Renal cortex interstitium (tissue), 11 donors: ENCODE data around the gene AZU1. TPM values are rescaled to one million over a fixed set of nuclear protein-coding genes. Genes with fewer than 3 reads are reported as not detected.

Experiments used
- DNase-seq, 11 donors: peaks; one replicate each; pipeline ENCODE4 v3.0.0-alpha.2; 2013; ENCODE audit warnings: low read depth in 9 of 11, low spot score in 4 of 11; ENCODE audit errors: extremely low read depth in 1 of 11
- polyA plus RNA-seq, 3 donors: library from polyadenylated mRNA; unstranded; fragments of 120-200 nt; gene quantifications; one replicate each; pipeline ENCODE4 v1.2.1, GENCODE V29; 2013; ENCODE audit not compliant: insufficient read length in 3 of 3

The AZU1 gene
- polyA plus RNA-seq, 3 donors = 1.4 to 1.9 (median 1.9) TPM

- DNase-seq = no peak
Measured at GRCh38 chr19:862581-863314, 35.1 kb downstream of the AZU1 start.

DNA sequence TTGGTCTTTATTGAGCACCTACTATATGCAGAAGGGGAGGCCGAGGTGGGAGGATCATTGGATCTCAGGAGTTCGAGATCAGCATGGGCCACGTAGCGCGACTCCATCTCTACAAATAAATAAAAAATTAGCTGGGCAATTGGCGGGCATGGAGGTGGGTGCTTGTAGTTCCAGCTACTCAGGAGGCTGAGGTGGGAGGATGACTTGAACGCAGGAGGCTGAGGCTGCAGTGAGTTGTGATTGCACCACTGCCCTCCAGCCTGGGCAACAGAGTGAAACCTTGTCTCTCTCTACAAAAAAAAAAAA is 35.6 kb downstream of the AZU1 start:
- no peak for DNase-seq

DNA sequence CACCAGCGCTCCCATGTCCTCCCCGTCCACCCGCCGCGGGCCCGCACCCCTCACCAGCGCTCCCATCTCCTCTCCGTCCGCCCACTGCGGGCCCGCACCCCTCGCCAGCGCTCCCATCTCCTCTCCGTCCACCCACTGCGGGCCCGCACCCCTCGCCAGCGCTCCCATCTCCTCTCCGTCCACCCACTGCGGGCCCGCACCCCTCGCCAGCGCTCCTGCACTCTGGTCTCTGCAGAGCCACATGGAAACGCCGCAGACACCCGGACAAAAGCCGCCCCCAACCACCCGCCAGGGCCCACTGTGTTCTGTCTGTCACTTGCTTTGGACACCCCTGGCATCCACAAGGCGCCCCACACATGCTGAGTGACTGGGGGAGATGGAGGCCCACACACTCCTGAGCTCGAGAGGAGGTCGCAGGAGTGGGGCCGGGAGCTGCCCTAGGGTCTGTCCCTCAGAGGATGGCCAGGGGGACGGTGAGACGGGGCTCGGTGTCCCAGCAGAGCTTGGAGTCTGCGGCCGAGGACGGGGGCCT is 39.2 kb downstream of the AZU1 start:
- DNase-seq = no peak

DNA sequence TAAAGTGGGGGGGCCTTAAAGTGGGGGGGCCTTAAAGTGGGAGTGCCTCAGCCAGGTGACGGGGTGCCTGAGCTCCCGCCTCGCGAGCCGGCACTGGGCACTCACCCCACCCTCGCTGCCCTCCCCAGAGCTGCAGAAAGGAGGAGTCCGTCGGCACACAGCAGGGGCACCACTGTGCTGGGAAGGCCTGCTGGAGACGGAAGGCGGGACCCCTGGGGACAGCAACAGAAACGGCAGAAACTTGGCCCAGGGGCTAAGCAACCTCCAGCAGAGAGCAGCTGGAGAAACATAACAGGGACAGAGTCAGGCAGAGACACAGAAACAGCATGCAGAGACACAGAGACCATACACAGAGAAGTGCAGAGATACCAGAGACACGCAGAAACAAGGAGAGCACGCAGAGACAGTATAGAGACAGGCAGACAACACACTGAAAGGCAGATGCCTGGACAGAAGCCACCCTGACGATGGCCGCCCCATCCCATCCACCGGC is 39.7 kb downstream of the AZU1 start:
- DNase-seq = no peak

DNA sequence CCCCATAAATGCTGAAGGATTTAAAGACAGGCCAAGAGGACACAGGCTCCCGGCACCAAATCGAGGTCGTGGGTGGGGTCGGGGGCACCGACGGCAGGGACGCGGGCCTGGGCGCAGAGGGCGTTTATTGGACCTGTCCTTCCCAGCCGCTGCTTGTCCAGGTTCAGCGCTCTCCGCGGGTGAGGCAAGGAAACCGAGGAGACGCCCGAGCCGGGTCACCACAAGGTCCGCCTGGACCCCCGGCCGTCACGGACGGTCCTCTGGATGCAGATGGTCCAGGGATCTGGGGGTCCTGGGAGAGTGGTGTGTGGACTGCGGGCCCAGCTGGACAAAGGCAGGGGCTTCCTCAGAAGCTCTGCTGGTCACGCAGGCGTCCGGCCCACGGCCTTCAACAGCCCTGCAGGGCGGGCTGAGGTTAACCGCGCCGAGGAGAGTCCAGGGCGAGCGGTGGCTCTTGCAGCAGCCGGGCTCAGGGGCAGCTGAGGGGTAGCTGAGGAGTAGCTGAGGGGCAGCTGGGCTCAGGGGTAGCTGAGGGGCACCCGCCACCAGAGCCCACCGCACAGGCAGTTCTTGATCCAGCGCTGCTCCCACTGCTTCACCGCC is 40.3 kb downstream of the AZU1 start:
- no peak for DNase-seq

GRCh38 chr19:868458-869244 is 41.0 kb downstream of the AZU1 start:
- no peak for DNase-seq

DNA sequence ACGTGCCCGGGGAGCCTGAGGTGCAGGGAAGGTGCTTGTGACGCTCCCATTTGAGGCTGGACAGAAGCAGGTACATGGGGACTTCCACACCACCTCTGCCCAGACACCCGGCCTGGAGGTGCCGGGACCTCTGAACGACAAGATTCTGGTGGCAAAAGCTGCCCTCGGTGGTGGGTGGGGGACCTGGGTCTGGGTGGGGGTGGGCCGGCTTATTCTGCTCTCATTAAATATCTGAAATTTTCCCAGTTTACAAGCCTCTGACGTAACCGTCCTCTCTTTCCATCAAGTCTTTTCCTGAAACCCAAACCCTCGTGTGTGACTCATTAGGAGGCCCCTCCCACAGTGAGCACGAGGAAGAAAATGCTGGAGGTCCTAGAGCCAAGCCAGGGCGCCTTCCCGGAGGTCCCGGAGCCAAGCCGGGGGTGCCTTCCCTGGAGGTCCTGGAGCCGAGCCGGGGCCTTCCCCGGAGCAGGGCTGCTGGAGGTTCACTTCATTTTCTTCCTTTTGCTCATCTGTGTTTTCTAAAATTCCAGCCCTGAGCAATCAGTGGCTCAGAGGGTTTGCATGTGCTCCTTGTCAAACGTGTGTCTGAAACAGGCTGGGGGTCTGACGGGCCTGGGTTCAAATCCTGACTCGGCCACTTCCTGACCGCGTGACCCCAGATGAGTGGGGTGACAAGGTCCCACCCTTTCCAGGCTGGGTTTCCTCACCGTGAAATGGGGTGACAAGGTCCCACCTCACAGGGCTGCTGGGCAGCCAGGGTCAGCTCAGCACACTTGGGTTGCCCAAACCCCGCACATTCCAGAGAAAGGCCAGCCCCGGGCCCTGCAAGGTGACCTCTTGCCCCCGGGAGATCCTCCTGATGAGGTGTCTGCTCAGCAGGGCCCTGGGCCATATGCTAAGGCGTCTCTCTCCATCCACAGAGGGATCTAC is 41.9 kb downstream of the AZU1 start:
- DNase-seq = no peak

- DNase-seq = no peak
Measured at GRCh38 chr19:870314-870713, 42.7 kb downstream of the AZU1 start.

GRCh38 chr19:870963-871401 is 43.3 kb downstream of the AZU1 start:
- no peak for DNase-seq

DNA sequence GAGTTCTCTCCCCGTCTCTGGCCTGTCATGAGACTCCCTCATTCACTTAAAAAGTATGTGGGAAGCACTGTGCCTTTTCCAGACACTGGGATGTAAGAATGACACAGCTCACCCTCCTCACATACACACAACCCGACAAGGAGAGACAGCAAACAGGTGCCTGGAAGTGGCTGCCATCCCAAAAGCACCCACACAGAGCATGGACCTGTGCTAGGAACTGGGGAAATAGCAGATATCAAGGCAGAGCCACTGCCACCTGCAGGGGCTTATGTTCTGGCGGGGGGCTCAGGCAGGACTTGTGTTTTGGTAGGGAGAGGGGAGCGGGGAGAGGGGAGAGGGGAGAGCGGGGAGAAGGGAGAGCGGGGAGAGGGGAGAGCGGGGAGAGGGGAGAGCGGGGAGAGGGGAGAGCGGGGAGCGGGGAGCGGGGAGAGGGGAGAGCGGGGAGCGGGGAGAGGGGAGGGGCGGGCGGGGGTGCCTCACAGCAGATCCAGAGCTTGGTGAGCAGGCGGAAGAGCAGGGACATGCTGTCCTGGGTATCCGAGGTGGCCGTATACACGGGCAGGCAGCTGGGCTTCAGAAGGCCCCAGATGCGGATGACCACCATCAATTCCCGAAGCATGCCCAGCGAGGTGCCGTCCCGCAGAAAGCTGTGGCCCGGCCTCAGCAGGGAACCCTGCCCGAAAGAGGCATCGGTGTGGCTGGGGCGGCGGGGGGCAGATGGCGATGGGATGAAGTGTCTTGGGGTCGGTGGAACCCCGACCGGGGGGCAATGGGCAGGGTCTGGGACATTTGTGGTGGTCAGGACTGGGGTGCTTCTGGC is 44.0 kb downstream of the AZU1 start:
- DNase-seq = no peak

DNA sequence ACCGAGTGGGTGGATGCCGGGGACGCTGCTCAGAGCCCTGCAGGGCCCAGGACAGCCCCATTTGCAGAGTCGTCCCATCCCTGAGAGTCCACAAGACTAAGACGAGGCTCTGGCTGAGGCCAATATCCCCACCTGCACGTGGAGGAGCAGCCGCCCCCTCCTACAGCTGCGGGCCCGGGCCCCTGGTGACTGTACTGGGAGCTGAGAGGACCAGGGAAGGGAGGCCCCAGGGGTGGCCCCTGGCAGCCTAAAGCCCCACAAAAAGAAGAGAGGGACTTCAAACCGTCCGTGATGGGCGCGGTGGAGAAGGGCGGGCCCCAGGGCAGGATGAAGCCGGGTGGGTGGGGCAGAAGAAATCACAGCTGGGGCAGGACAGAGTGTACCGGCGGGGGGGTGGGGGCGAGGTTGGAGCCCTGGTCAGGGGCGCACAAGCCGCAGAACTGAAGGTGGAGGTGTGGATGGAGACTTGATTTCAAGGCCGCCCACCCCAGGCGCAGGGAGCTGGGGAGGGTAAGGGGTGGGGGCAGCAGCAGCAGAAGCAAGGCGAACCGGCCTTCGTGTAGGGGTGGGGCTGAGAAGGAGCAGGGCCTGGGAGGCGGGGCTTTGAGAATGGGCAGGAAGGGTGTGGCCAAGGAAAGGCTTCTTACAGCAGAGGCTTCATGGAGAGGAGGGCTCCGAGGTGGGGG is 44.8 kb downstream of the AZU1 start:
- DNase-seq = no peak

GRCh38 chr19:873084-873483 is 45.4 kb downstream of the AZU1 start:
- no peak for DNase-seq

GRCh38 chr19:873561-874041 is 46.0 kb downstream of the AZU1 start:
- DNase-seq = no peak

DNA sequence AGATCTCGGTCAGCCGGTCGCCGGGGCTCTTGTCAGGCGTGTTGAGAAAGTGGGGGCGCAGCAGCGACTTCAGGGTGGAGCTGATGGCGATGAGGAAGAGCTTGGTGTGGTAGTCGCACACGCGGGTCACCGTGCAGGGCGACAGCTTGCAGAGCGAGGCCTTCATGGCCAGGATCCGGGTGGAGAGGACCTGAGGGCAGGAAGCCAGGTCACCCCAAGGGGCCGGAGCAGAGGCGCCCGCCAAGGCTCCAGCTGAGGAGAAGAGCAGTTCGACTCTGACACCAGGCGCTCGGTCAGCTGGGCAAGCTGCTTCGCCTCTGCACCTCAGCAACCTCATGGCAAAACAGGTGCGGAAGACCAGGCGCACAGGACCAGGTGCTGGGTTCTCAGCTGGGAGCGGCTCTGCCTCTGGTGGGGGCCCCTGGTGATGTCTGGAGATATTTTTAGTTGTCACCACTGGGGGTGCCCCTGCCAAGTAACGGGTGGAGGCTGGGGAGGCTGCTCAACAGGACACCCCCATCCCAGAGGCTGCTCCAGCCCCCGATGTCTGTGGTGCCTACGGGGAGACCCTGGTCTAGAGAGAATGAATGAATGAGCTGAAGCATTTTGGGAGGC is 47.7 kb downstream of the AZU1 start:
- no peak for DNase-seq

DNA sequence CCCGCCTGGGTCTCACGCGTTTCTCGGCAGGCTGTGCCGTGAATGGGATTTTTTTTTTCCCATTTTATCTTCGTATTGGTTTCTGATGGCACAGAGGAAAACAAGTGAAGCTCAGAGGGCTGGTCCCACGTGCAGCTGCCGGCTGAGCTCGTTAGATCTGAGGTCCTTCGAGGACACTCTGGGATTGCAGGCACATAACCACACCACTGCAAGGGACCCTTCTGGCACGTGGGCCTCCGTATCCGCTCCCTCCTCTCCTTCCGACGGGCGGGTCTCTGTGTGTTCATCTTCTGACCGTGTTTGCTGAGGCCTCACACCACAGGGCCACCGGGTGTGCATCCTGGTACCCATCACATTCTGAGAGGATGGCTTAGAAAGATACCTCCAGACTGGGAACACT is 48.5 kb downstream of the AZU1 start:
- no peak for DNase-seq

GRCh38 chr19:876780-877314 is 49.2 kb downstream of the AZU1 start:
- DNase-seq = no peak
